WTC11 (cell line): ENCODE measurements around the gene MREG. TPM values are rescaled to one million over a fixed set of nuclear protein-coding genes. Genes with fewer than 3 reads are reported as not detected.

Experiments used
- ATAC-seq: fragments of 200-7000 bp; cut with Tn5 transposase; 2 replicates; pipeline ENCODE4 v1.10.0; 2021; ENCODE audit warnings: mild to moderate bottlenecking, moderate library complexity
- CTCF ChIA-PET: fragments of 300-600 bp; sonication (Branson Sonifier 250); formaldehyde crosslinking; loops from one replicate; lab custom pipeline; 2021; ENCODE audit warnings: antibody characterized with exemption; lab: Charles Lee
- POLR2A ChIA-PET: fragments of 350-600 bp; sonication (Branson Sonifier 250); formaldehyde crosslinking; loops from one replicate; lab custom pipeline; 2021; ENCODE audit warnings: antibody characterized with exemption; lab: Charles Lee
- DNase-seq: peaks from one replicate; pipeline ENCODE4 v3.0.0; 2021; ENCODE audit warnings: low spot score
- H3K27ac Mint-ChIP-seq: 2 replicates; pipeline ENCODE4 v1.8.0; 2021; ENCODE audit warnings: mixed read lengths
- H3K27me3 Mint-ChIP-seq: 2 replicates; pipeline ENCODE4 v1.8.0; 2021; ENCODE audit warnings: low read depth, mild to moderate bottlenecking, moderate library complexity, mixed read lengths
- H3K36me3 Mint-ChIP-seq: 2 replicates; pipeline ENCODE4 v1.8.0; 2021; ENCODE audit warnings: mixed read lengths
- H3K4me1 Mint-ChIP-seq: 2 replicates; pipeline ENCODE4 v1.8.0; 2022; ENCODE audit warnings: mixed read lengths
- H3K4me3 Mint-ChIP-seq: 2 replicates; pipeline ENCODE4 v1.8.0; 2021; ENCODE audit warnings: mild to moderate bottlenecking, moderate library complexity, mixed read lengths
- H3K9me3 Mint-ChIP-seq: 2 replicates; pipeline ENCODE4 v1.8.0; 2021; ENCODE audit warnings: mixed read lengths
- E2F4 ChIP-seq: sonication (generic); formaldehyde crosslinking; IDR thresholded peaks from 2 replicates; pipeline ENCODE4 v1.8.1; 2022; ENCODE audit warnings: low read depth, mild to moderate bottlenecking, moderate library complexity, missing genetic modification reagents, borderline replicate concordance
- E2F5 ChIP-seq: sonication (generic); formaldehyde crosslinking; IDR thresholded peaks from 2 replicates; pipeline ENCODE4 v1.8.1; 2022; ENCODE audit warnings: mild to moderate bottlenecking, moderate library complexity, missing genetic modification reagents
- ELF4 ChIP-seq: sonication (generic); formaldehyde crosslinking; IDR thresholded peaks from 2 replicates; pipeline ENCODE4 v1.8.1; 2022; ENCODE audit warnings: low read depth, mild to moderate bottlenecking, moderate library complexity, missing genetic modification reagents
- ERG ChIP-seq: fragments of 250-450 bp; sonication (Bioruptor Pico); IDR thresholded peaks from 2 replicates; pipeline ENCODE4 v1.8.0; 2021; ENCODE audit warnings: mild to moderate bottlenecking
- ESRRA ChIP-seq: sonication (generic); formaldehyde crosslinking; IDR thresholded peaks from 2 replicates; pipeline ENCODE4 v1.8.1; 2022; ENCODE audit warnings: mild to moderate bottlenecking, missing genetic modification reagents, borderline replicate concordance
- GABPB1 ChIP-seq: sonication (generic); formaldehyde crosslinking; IDR thresholded peaks from 2 replicates; pipeline ENCODE4 v1.8.1; 2023; ENCODE audit warnings: mild to moderate bottlenecking, missing genetic modification reagents
- GRHL2 ChIP-seq: fragments of 250-450 bp; sonication (Bioruptor Pico); IDR thresholded peaks from 2 replicates; pipeline ENCODE4 v1.8.0; 2022; ENCODE audit warnings: mild to moderate bottlenecking, moderate library complexity; ENCODE audit not compliant: insufficient replicate concordance, severe bottlenecking
- JUN ChIP-seq: sonication (generic); formaldehyde crosslinking; IDR thresholded peaks from 2 replicates; pipeline ENCODE4 v1.8.0; 2023; ENCODE audit warnings: mild to moderate bottlenecking, missing genetic modification reagents
- MXD4 ChIP-seq: fragments of 250-450 bp; sonication (Bioruptor Pico); IDR thresholded peaks from 2 replicates; pipeline ENCODE4 v1.8.0; 2021; ENCODE audit warnings: mild to moderate bottlenecking, moderate library complexity, borderline replicate concordance
- OVOL2 ChIP-seq: fragments of 250-450 bp; sonication (Bioruptor Pico); IDR thresholded peaks from 2 replicates; pipeline ENCODE4 v1.9.0; 2021; ENCODE audit warnings: mild to moderate bottlenecking, borderline replicate concordance
- RORB ChIP-seq: fragments of 250-450 bp; sonication (Bioruptor Pico); IDR thresholded peaks from 2 replicates; pipeline ENCODE4 v1.9.0; 2021; ENCODE audit warnings: mild to moderate bottlenecking
- TEAD1 ChIP-seq: sonication (generic); formaldehyde crosslinking; IDR thresholded peaks from 2 replicates; pipeline ENCODE4 v1.8.0; 2022; ENCODE audit warnings: mild to moderate bottlenecking, missing genetic modification reagents
- ZNF138 ChIP-seq: sonication (generic); formaldehyde crosslinking; conservative IDR thresholded peaks from 2 replicates; pipeline ENCODE4 v1.8.1; 2022; ENCODE audit warnings: mild to moderate bottlenecking, moderate library complexity, missing genetic modification reagents
- ZNF263 ChIP-seq: sonication (generic); formaldehyde crosslinking; IDR thresholded peaks from 2 replicates; pipeline ENCODE4 v1.8.1; 2022; ENCODE audit warnings: low read depth, mild to moderate bottlenecking, moderate library complexity, missing genetic modification reagents
- total RNA-seq: library from RNA; stranded (reverse); gene quantifications from 3 replicates; pipeline ENCODE4 v1.2.3, GENCODE V29; 2021
- TF ChIP-seq, protein P1 (sequence below): fragments of 200-600 bp; IDR thresholded peaks from 2 replicates; pipeline ENCODE4 v1.8.0; 2022; ENCODE audit warnings: antibody characterized with exemption
- TF ChIP-seq, protein P2 (sequence below): fragments of 250-450 bp; sonication (Bioruptor Pico); conservative IDR thresholded peaks from 2 replicates; pipeline ENCODE4 v1.9.0; 2021; ENCODE audit warnings: mild to moderate bottlenecking
- TF ChIP-seq, protein P3 (sequence below): sonication (generic); formaldehyde crosslinking; IDR thresholded peaks from 2 replicates; pipeline ENCODE4 v1.8.1; 2022; ENCODE audit warnings: missing genetic modification reagents, borderline replicate concordance

MREG gene
- total RNA-seq, 1 experiment from 2014 or later = 23.8 TPM

- TF ChIP-seq ERG (CRISPR knock-in tag) (no peak), TEAD1 (no peak), E2F4 (CRISPR knock-in tag) (no peak)
- TF ChIP-seq, protein P1, sequence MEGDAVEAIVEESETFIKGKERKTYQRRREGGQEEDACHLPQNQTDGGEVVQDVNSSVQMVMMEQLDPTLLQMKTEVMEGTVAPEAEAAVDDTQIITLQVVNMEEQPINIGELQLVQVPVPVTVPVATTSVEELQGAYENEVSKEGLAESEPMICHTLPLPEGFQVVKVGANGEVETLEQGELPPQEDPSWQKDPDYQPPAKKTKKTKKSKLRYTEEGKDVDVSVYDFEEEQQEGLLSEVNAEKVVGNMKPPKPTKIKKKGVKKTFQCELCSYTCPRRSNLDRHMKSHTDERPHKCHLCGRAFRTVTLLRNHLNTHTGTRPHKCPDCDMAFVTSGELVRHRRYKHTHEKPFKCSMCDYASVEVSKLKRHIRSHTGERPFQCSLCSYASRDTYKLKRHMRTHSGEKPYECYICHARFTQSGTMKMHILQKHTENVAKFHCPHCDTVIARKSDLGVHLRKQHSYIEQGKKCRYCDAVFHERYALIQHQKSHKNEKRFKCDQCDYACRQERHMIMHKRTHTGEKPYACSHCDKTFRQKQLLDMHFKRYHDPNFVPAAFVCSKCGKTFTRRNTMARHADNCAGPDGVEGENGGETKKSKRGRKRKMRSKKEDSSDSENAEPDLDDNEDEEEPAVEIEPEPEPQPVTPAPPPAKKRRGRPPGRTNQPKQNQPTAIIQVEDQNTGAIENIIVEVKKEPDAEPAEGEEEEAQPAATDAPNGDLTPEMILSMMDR = peak; percentile 46
- TF ChIP-seq, all 79 proteins: peak for 1
These were observed 9.8 kb upstream of the MREG start (continued) for GRCh38 chr2:216023055-216023648.

GRCh38 chr2:216021768-216022565, 8.6 kb upstream of the MREG start:
- Mint-ChIP-seq H3K4me1 (peaks cover 5% of the 10 kb centered on the region; the same call in 1 of the 2 replicates), H3K9me3 (no peaks in the 10 kb centered on the region), H3K4me3 (no peak overlapping the region), H3K27me3 (no peaks in the 10 kb centered on the region), H3K27ac (no peak overlapping the region), H3K36me3 (no peaks in the 10 kb centered on the region)
- CTCF ChIA-PET = interaction anchor here (1.0 to 2.6 kb wide), 4 partner anchors 10 to 43 kb away, joined by 3 to 17 read pairs (median 8); no protein-coding TSS in a partner anchor
- ATAC-seq (no peak), DNase-seq (no peak)
- POLR2A ChIA-PET = no interaction called here
- TF ChIP-seq MXD4 (CRISPR knock-in tag) (no peak), ZNF138 (no peak), GABPB1 (CRISPR knock-in tag) (no peak), JUN (CRISPR knock-in tag) (no peak), OVOL2 (no peak), E2F4 (CRISPR knock-in tag) (no peak), E2F5 (CRISPR knock-in tag) (no peak), ZNF263 (no peak), RORB (no peak), ESRRA (CRISPR knock-in tag) (no peak), GRHL2 (CRISPR knock-in tag) (no peak), ELF4 (no peak)
- TF ChIP-seq, protein P2, sequence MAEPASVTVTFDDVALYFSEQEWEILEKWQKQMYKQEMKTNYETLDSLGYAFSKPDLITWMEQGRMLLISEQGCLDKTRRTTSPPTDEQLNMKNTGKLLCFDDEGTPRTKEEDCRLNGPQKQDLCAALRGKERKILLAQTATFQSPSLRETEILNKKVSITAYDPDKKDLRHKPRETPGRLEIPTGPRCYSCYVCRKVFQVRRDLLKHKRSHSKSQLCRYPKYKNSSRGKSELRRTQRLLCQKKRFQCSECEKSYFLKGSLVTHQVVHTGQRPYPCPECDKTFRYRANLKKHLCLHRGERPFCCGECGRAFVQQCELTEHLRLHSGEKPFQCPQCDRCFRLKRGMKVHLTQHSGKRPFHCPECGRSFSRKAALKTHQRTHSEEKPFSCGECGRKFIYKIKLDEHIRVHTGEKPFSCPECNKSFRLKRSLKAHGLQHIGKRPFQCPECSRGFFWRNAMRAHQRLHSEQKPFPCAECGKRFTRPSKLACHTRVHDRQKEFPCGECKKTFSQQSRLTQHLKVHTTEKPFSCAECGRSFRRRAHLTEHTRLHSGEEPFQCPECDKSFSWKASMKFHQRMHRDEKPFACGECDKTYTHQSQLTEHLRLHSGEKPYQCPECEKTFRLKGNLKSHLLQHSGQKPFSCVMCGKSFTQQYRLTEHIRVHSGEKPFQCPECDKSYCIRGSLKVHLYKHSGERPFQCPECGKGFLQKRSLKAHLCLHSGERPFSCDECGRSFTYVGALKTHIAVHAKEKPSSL (CRISPR knock-in tag) = no peak
- TF ChIP-seq, protein P3, sequence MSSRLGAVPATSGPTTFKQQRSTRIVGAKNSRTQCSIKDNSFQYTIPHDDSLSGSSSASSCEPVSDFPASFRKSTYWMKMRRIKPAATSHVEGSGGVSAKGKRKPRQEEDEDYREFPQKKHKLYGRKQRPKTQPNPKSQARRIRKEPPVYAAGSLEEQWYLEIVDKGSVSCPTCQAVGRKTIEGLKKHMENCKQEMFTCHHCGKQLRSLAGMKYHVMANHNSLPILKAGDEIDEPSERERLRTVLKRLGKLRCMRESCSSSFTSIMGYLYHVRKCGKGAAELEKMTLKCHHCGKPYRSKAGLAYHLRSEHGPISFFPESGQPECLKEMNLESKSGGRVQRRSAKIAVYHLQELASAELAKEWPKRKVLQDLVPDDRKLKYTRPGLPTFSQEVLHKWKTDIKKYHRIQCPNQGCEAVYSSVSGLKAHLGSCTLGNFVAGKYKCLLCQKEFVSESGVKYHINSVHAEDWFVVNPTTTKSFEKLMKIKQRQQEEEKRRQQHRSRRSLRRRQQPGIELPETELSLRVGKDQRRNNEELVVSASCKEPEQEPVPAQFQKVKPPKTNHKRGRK (CRISPR knock-in tag) = no peak
- TF ChIP-seq, all 79 proteins: peak for 0
